Measurements from ENCODE around the gene ARFGEF2. TPM values are rescaled to one million over a fixed set of nuclear protein-coding genes. Genes with fewer than 3 reads are reported as not detected.

ARFGEF2 gene
- total and polyA plus RNA-seq, 4 donors = 10.3 to 51.3 (median 16.6) TPM

- TF ChIP-seq, protein P1, sequence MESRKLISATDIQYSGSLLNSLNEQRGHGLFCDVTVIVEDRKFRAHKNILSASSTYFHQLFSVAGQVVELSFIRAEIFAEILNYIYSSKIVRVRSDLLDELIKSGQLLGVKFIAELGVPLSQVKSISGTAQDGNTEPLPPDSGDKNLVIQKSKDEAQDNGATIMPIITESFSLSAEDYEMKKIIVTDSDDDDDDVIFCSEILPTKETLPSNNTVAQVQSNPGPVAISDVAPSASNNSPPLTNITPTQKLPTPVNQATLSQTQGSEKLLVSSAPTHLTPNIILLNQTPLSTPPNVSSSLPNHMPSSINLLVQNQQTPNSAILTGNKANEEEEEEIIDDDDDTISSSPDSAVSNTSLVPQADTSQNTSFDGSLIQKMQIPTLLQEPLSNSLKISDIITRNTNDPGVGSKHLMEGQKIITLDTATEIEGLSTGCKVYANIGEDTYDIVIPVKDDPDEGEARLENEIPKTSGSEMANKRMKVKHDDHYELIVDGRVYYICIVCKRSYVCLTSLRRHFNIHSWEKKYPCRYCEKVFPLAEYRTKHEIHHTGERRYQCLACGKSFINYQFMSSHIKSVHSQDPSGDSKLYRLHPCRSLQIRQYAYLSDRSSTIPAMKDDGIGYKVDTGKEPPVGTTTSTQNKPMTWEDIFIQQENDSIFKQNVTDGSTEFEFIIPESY (IDR thresholded peaks at IDR 0.05) = no peak
- TF ChIP-seq, protein P2, sequence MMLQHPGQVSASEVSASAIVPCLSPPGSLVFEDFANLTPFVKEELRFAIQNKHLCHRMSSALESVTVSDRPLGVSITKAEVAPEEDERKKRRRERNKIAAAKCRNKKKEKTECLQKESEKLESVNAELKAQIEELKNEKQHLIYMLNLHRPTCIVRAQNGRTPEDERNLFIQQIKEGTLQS (IDR thresholded peaks at IDR 0.05) = no peak
Observed at GRCh38 chr20:48970681-48971365, 49.3 kb downstream of the ARFGEF2 start (continued).

DNA sequence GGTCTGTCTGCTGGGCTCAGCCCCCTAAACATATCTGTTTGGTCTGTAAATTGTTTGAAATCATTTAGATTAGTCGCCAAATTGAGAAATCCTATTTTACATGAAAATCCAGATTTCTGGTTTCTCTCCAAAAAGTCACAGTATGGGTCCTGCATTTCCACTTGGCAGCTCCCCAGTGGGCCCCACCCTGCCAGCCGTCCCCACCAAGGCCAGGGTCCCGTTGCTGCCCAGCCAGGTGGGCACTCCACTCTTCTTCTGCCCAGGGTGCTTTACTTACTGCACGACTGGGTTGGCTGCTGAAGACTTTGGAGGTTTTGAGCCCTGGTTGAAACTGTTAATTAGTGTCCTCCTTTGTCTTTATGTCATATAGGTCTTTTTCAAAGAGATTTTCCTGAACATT, 50.4 kb downstream of the ARFGEF2 start:
- TF ChIP-seq RAD21 (IDR thresholded peaks at IDR 0.05) (no peak), HNF4A (conservative IDR thresholded peaks at IDR 0.05) (no peak), TAF1 (conservative IDR thresholded peaks at IDR 0.05) (no peak), SP1 (IDR thresholded peaks at IDR 0.05) (no peak), EGR1 (IDR thresholded peaks at IDR 0.05; ENCODE audit: low read depth in 2 of 2) (no peak), REST (IDR thresholded peaks at IDR 0.05) (no peak), FOXA1 (IDR thresholded peaks at IDR 0.05) (no peak), YY1 (IDR thresholded peaks at IDR 0.05) (no peak), NR2F2 (IDR thresholded peaks at IDR 0.05) (no peak)
- TF ChIP-seq, protein P3, sequence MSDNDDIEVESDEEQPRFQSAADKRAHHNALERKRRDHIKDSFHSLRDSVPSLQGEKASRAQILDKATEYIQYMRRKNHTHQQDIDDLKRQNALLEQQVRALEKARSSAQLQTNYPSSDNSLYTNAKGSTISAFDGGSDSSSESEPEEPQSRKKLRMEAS (IDR thresholded peaks at IDR 0.05) = no peak
- TF ChIP-seq, protein P2 (IDR thresholded peaks at IDR 0.05) = no peak
- TF ChIP-seq, protein P1 (IDR thresholded peaks at IDR 0.05) = no peak
- Histone ChIP-seq H3K4me1 (ENCODE audit: control insufficient read depth in 4 of 4, insufficient read depth in 4 of 4, low read length in 3 of 4) (peaks cover 0 to 2% (median 0%) of the 10 kb centered on the region in 4 donors), H3K27ac (ENCODE audit: low read depth in 1 of 2, low read length in 2 of 2) (no peak overlapping the region), H3K9me3 (ENCODE audit: control insufficient read depth in 4 of 4, low read length in 3 of 4) (no peaks in the 10 kb centered on the region), H3K27me3 (ENCODE audit: control insufficient read depth in 4 of 4, insufficient read depth in 4 of 4, low read length in 3 of 4) (no peaks in the 10 kb centered on the region), H3K36me3 (ENCODE audit: control insufficient read depth in 4 of 4, insufficient read depth in 3 of 4, low read depth in 1 of 4, low read length in 3 of 4) (peaks cover 19 to 54% (median 47%) of the 10 kb centered on the region in 4 donors), H3K9ac (ENCODE audit: low read depth in 1 of 2, low read length in 2 of 2) (no peak overlapping the region), H3K4me3 (ENCODE audit: low read depth in 1 of 3, low read length in 3 of 3) (no peak overlapping the region)
- WGBS = 83% methylated on average over 4 of the region's 4 CpGs
- no peak for DNase-seq (ENCODE audit: low spot score)
